GM21786 (cell line): ENCODE data around the gene HRCT1.

Experiments
- ATAC-seq: cut with Tn5 transposase; IDR thresholded peaks from one replicate; pipeline ENCODE4 v1.9.1; 2021; ENCODE audit not compliant: unreplicated experiment

Gene HRCT1

GRCh38 chr9:35940458-35941407, 34.7 kb downstream of the HRCT1 start:
- no peak for ATAC-seq

- no peak for ATAC-seq
Measured at GRCh38 chr9:35942286-35942685, 36.3 kb downstream of the HRCT1 start.

DNA sequence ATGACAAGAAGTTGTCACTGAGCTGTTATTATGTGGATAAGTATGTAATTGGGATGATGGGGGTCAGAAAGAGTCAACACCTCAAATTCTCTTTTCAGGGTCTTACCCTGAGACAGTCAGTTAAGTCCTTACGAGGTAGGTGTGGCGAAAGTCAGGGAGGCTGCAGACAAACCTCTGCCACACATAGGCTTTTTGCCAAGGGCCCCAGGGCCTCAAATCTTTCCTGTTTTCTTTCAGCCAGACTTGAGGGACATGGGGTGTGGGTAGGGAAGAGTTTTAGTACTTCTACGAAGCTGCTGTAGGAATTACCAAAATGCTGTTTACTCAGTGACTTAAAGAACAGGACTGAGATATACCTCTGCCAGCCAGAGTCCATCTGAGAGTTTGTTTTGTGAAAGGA, 38.2 kb downstream of the HRCT1 start:
- no peak for ATAC-seq

DNA sequence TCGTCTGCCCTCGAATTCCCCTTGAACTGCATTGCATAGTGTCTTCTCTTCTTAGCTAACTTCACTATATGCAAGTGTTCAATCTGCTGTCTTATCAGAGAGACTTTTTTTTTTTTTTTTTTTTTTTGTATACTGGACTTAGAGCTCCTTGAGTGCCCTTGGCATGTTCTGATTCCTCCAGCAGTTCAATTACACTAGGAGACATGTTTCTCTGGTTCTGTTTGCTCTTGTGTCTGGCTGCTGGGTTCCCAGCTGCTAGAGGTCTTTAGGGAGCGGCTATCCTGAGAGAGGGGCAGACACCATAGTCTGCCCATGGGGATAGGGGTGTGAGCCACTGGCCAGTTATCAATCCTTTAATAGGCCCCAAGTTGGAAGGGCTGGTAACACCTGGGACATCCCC, 38.8 kb downstream of the HRCT1 start:
- ATAC-seq: no peak

- ATAC-seq: no peak
Measured at GRCh38 chr9:35945341-35946018, 39.5 kb downstream of the HRCT1 start.

DNA sequence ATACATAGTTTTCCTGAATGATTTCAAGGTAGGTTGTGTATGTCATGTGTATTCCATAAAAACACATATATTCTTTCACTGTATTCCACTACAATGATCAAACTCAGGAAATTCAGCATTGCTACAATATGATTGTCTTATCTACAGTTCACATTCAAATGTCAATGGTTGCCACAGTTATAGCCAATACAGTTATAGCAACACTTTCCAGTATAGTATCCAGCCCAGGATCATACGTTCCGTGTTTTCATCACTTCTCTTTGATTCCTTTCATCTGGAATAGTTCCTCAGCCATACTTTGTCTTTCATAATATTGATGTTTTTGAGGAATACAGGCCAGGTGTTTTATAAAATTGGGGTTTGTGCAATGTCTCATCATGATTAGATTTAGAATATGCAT, 42.4 kb downstream of the HRCT1 start:
- no peak for ATAC-seq

- no peak for ATAC-seq
Measured at GRCh38 chr9:35948901-35949318, 42.9 kb downstream of the HRCT1 start.

- no peak for ATAC-seq
Measured at GRCh38 chr9:35951736-35952135, 45.7 kb downstream of the HRCT1 start.

GRCh38 chr9:35952526-35953191, 46.7 kb downstream of the HRCT1 start:
- ATAC-seq: no peak

GRCh38 chr9:35954942-35955546, 49.0 kb downstream of the HRCT1 start:
- ATAC-seq: no peak

- no peak for ATAC-seq
Measured at GRCh38 chr9:35956651-35957050, 50.6 kb downstream of the HRCT1 start.
